Colonic mucosa (tissue), 4 donors: ENCODE results near the gene SFSWAP. TPM values are rescaled to one million over a fixed set of nuclear protein-coding genes. Genes with fewer than 3 reads are reported as not detected.

ENCODE experiments used
- DNase-seq: peaks from one replicate; pipeline ENCODE4 v3.0.0-alpha.2; 2020
- H3K27ac ChIP-seq: fragments of 200-600 bp; one replicate; pipeline ENCODE4 v1.8.0; 2021
- H3K27me3 ChIP-seq: fragments of 200-600 bp; one replicate; pipeline ENCODE4 v1.8.0; 2021
- H3K36me3 ChIP-seq: fragments of 200-600 bp; one replicate; pipeline ENCODE4 v1.8.0; 2021
- H3K4me1 ChIP-seq: fragments of 200-600 bp; one replicate; pipeline ENCODE4 v1.8.0; 2021; ENCODE audit warnings: mild to moderate bottlenecking
- H3K4me3 ChIP-seq: fragments of 200-600 bp; one replicate; pipeline ENCODE4 v1.8.0; 2021
- H3K9ac ChIP-seq, 2 donors: one replicate each; pipeline ENCODE4 v1.7.0; 2013; ENCODE audit warnings: control low read depth in 2 of 2, low read depth in 2 of 2, low read length in 2 of 2
- H3K9me3 ChIP-seq: fragments of 200-600 bp; one replicate; pipeline ENCODE4 v1.8.0; 2021
- CTCF ChIP-seq: fragments of 200-600 bp; IDR thresholded peaks from one replicate; pipeline ENCODE4 v1.8.0; 2022; ENCODE audit warnings: antibody characterized with exemption, mild to moderate bottlenecking
- intact Hi-C: fragments of 100-400 bp; cut with DNase I; formaldehyde crosslinking; loops from one replicate; pipeline ENCODE4 v1.14.1; 2022
- total RNA-seq, 2 donors: library from RNA; stranded (reverse); fragmentation: NEBNext Ultra II Directional in 1 of 2; extraction: Animal tissue kit (Norgen Biotek cat#: 25700) in 1 of 2; gene quantifications; one replicate each; pipeline ENCODE4 v1.2.1, GENCODE V29; 2021
- donor health status: healthy.
- donor health status: DM: no; HTN: no; CAD: no.
- donor health status: DM: no; HTN: no; CAD: no.

Gene SFSWAP
- total RNA-seq, 2 donors from 2014 or later, result 28.2 to 35.6 TPM

- H3K4me1 ChIP-seq, result no peaks in the 10 kb centered on the region
- no peak overlapping the region for H3K4me3 ChIP-seq
- no peak for TF ChIP-seq CTCF
- no peaks in the 10 kb centered on the region for H3K27me3 ChIP-seq
- no peaks in the 10 kb centered on the region for H3K36me3 ChIP-seq
- H3K9ac ChIP-seq, result no peak overlapping the region
- no peak overlapping the region for H3K27ac ChIP-seq
- DNase-seq, result no peak
- intact Hi-C loops, result no loop called here
- H3K9me3 ChIP-seq, result no peaks in the 10 kb centered on the region
Observed at GRCh38 chr12:131847456-131847855, 136.6 kb downstream of the SFSWAP start.

- H3K4me1 ChIP-seq, result no peaks in the 10 kb centered on the region
- H3K4me3 ChIP-seq, result no peak overlapping the region
- DNase-seq, result no peak
- H3K9me3 ChIP-seq, result no peaks in the 10 kb centered on the region
- intact Hi-C loops, result no loop called here
- H3K27ac ChIP-seq, result no peak overlapping the region
- no peak for TF ChIP-seq CTCF
- H3K36me3 ChIP-seq, result no peaks in the 10 kb centered on the region
- H3K9ac ChIP-seq, result no peak overlapping the region
- no peaks in the 10 kb centered on the region for H3K27me3 ChIP-seq
Observed at GRCh38 chr12:131848753-131849152, 137.9 kb downstream of the SFSWAP start.

Other genes starting within 250 kb of the SFSWAP start
- gene MMP17, start 117.3 kb downstream of the SFSWAP start, total RNA-seq, result 1 to 10 TPM; 1.3 to 1.9 TPM
- gene ULK1, start 183.5 kb downstream of the SFSWAP start, total RNA-seq, result 10 to 100 TPM; 20.3 to 31.9 TPM
- 10 to 100 TPM; 16.0 to 58.9 TPM for gene PUS1, start 218.2 kb downstream of the SFSWAP start, total RNA-seq
- gene EP400, start 238.9 kb downstream of the SFSWAP start, total RNA-seq, result 10 to 100 TPM; 23.3 to 39.0 TPM